Endothelial cell of umbilical vein (primary cell): ENCODE data around the gene LAMA5. TPM values are rescaled to one million over a fixed set of nuclear protein-coding genes. Genes with fewer than 3 reads are reported as not detected.

Experiments
- BruUV-seq: library from RNA; stranded (reverse); fragments of 400-500 nt; replicated peaks from 2 replicates; lab custom pipeline; 2021; lab: Mats Ljungman, UMichigan
- CTCF ChIA-PET: fragments of 300-600, 350-600 bp; sonication (Branson Sonifier 250); formaldehyde crosslinking; loops from one replicate; lab custom pipeline; 2021; ENCODE audit warnings: antibody characterized with exemption, inconsistent platforms; lab: Charles Lee
- POLR2A ChIA-PET: fragments of 300-600, 350-600 bp; sonication (Branson Sonifier 250); formaldehyde crosslinking; loops from one replicate; lab custom pipeline; 2021; ENCODE audit warnings: antibody characterized with exemption, inconsistent platforms; lab: Charles Lee
- DNase-seq: peaks from one replicate; pipeline ENCODE4 v3.0.0-alpha.2; 2011; ENCODE audit warnings: low read depth, low spot score
- FAIRE-seq: peaks from 2 replicates; lab custom pipeline; 2011; peaks lifted over from hg19 to GRCh38; lab: Jason Lieb, UNC
- H2AFZ ChIP-seq: 2 replicates; pipeline ENCODE4 v1.6.0; 2012; ENCODE audit warnings: low read depth, low read length, control low read depth, inconsistent platforms
- H3K27ac ChIP-seq: 2 replicates; pipeline ENCODE4 v1.5.1; 2011; ENCODE audit warnings: low read depth, mild to moderate bottlenecking, control low read depth, low read length, moderate library complexity; ENCODE audit not compliant: insufficient read depth
- H3K27me3 ChIP-seq, 2 experiments: 2 replicates each; pipeline versions ENCODE4 v1.6.0 to v1.6.1; 2011; ENCODE audit warnings: low read length in 2 of 2, mixed read lengths in 1 of 2; ENCODE audit not compliant: control insufficient read depth in 2 of 2, insufficient read depth in 2 of 2
- H3K36me3 ChIP-seq, 2 experiments: 2 replicates in 1 of 2; 3 replicates in 1 of 2; pipeline ENCODE4 v1.5.1; 2011; ENCODE audit warnings: low read length in 2 of 2, mild to moderate bottlenecking in 1 of 2, moderate library complexity in 1 of 2; ENCODE audit not compliant: control insufficient read depth in 2 of 2, insufficient read depth in 2 of 2; ENCODE audit errors: extremely low read depth in 1 of 2
- H3K4me1 ChIP-seq: 3 replicates; pipeline ENCODE4 v1.5.1; 2011; ENCODE audit warnings: mild to moderate bottlenecking, low read length; ENCODE audit not compliant: control insufficient read depth, insufficient read depth; ENCODE audit errors: extremely low read depth
- H3K4me2 ChIP-seq: 2 replicates; pipeline ENCODE4 v1.6.1; 2011; ENCODE audit warnings: low read length, control low read depth, mixed read lengths; ENCODE audit not compliant: insufficient read depth
- H3K4me3 ChIP-seq, 3 experiments: fragments of 200-600 bp in 1 of 3; sonication (generic), shearing (Covaris generic) in 1 of 3; replicated peaks in 1 of 3; 2 replicates each; pipeline ENCODE4 v1.5.1; 2011 to 2016; ENCODE audit warnings: control low read depth in 3 of 3, low read length in 3 of 3, mild to moderate bottlenecking in 2 of 3, inconsistent platforms in 1 of 3, low read depth in 1 of 3, moderate library complexity in 1 of 3; ENCODE audit not compliant: insufficient read depth in 1 of 3
- H3K79me2 ChIP-seq: 2 replicates; pipeline ENCODE4 v1.6.0; 2012; ENCODE audit warnings: low read length, inconsistent platforms; ENCODE audit not compliant: control insufficient read depth, insufficient read depth
- H3K9ac ChIP-seq: replicated peaks from 2 replicates; pipeline ENCODE3; 2011; ENCODE audit warnings: low read length, control low read depth; ENCODE audit not compliant: insufficient read depth; ENCODE audit errors: extremely low read depth
- H3K9me1 ChIP-seq: replicated peaks from 3 replicates; pipeline ENCODE4 v1.6.0; 2011; ENCODE audit warnings: mild to moderate bottlenecking, low read length; ENCODE audit not compliant: control insufficient read depth, insufficient read depth; ENCODE audit errors: extremely low read depth
- H3K9me3 ChIP-seq: replicated peaks from 2 replicates; pipeline ENCODE4 v1.5.1; 2012; ENCODE audit warnings: low read length, inconsistent platforms; ENCODE audit not compliant: control insufficient read depth, insufficient read depth
- H4K20me1 ChIP-seq: replicated peaks from 2 replicates; pipeline ENCODE3; 2011; ENCODE audit warnings: mild to moderate bottlenecking, low read length; ENCODE audit not compliant: control insufficient read depth, insufficient read depth; ENCODE audit errors: extremely low read depth
- CTCF ChIP-seq, 2 donors: IDR thresholded peaks; 1 replicate in 1 of 2; 2 replicates in 1 of 2; pipeline ENCODE4 v1.5.1; 2011; ENCODE audit warnings: low read length in 2 of 2, mild to moderate bottlenecking in 2 of 2, moderate library complexity in 2 of 2, control low read depth in 1 of 2, inconsistent platforms in 1 of 2, low read depth in 1 of 2; ENCODE audit not compliant: insufficient read depth in 1 of 2; ENCODE audit errors: extremely low read depth in 1 of 2
- EZH2 ChIP-seq: IDR thresholded peaks from 2 replicates; pipeline ENCODE4 v1.6.1; 2012; ENCODE audit warnings: borderline replicate concordance, low read depth, mild to moderate bottlenecking, moderate library complexity, low read length, inconsistent platforms; ENCODE audit not compliant: severe bottlenecking
- FOS ChIP-seq: IDR thresholded peaks from 2 replicates; pipeline ENCODE4 v1.6.1; 2011; ENCODE audit warnings: mild to moderate bottlenecking, low read length, moderate library complexity, borderline replicate concordance; ENCODE audit not compliant: insufficient read depth
- GATA2 ChIP-seq: IDR thresholded peaks from 2 replicates; pipeline ENCODE4 v1.7.0; 2011; ENCODE audit warnings: low read depth, mild to moderate bottlenecking, moderate library complexity, mixed read lengths, low read length; ENCODE audit not compliant: insufficient read length, insufficient read depth
- JUN ChIP-seq: IDR thresholded peaks from 2 replicates; pipeline ENCODE4 v1.6.1; 2011; ENCODE audit warnings: borderline replicate concordance, low read depth; ENCODE audit not compliant: insufficient read length, insufficient read depth
- MYC ChIP-seq: IDR thresholded peaks from one replicate; pipeline ENCODE4 v1.6.1; 2011; ENCODE audit warnings: mild to moderate bottlenecking, low read depth, low read length
- POLR2A ChIP-seq: IDR thresholded peaks from 2 replicates; pipeline ENCODE4 v1.6.1; 2012; ENCODE audit warnings: low read depth, mild to moderate bottlenecking, control low read depth, low read length
- POLR2AphosphoS5 ChIP-seq: IDR thresholded peaks from 2 replicates; pipeline ENCODE4 v1.6.1; 2012; ENCODE audit warnings: low read depth, mild to moderate bottlenecking, control low read depth, low read length, moderate library complexity; ENCODE audit not compliant: insufficient read depth
- dilution Hi-C: fragments of 300-500 bp; cut with MboI; formaldehyde crosslinking; loops from one replicate; pipeline ENCODE4 v1.15.0; 2019; ENCODE audit warnings: low sequenced_read_pairs; ENCODE audit not compliant: extremely low pct_ligation_motif_present
- intact Hi-C: fragments of 100-400 bp; cut with micrococcal nuclease; formaldehyde crosslinking; loops from one replicate; pipeline ENCODE4 v1.10.0; 2022
- polyA plus RNA-seq, 4 experiments: library from polyadenylated mRNA; depleted of rRNA in 3 of 4; stranded (reverse) in 3 of 4; unstranded in 1 of 4; fragments of >200 nt; gene quantifications; 2 replicates each; pipeline versions ENCODE4 v1.2.1 to v1.2.3, GENCODE V29; 2011 to 2012; ENCODE audit warnings: missing spikeins in 1 of 4
- total RNA-seq: library from RNA; stranded (reverse); gene quantifications from 2 replicates; pipeline ENCODE4 v1.2.3, GENCODE V29; 2021
- TF ChIP-seq, protein P1 (sequence below): IDR thresholded peaks from 2 replicates; pipeline ENCODE4 v1.6.1; 2011; ENCODE audit not compliant: insufficient read depth, insufficient read length

Gene LAMA5
- total and polyA plus RNA-seq, 2 donors (not counting 3 experiments of a cell fraction or from before 2014, with no cell fraction given), result 24.0 to 145 TPM

DNA sequence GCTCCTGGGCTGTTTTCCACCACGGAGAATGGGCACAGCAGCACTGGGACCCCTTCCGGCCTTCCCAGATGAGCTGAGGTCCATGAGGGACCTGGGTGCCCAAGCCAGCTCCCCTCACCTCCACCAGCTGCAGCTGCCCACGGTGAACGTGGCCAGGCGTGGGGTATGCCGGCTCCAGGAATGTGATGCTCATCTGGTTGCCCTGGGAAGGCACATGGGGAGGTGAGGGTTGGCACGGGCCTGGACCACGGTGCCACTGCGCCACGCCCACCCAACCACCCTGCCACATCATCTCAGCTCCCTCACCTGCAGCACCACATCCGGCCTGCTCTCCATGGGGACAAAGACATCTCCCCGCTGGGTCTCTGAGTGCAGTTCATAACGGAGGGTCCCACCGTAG, 40.6 kb downstream of the LAMA5 start:
- ChIA-PET POLR2A (no interaction called here), CTCF (interaction anchor here (0.9 to 1.5 kb wide), 2 partner anchors 37 to 56 kb away, joined by 3 to 6 read pairs; no protein-coding TSS in a partner anchor)
- Histone ChIP-seq H4K20me1 (no peaks in the 10 kb centered on the region), H3K9me1 (no peaks in the 10 kb centered on the region), H2AFZ (no peak overlapping the region), H3K27ac (no peak overlapping the region), H3K9ac (no peak overlapping the region), H3K4me3 (no peak overlapping the region), H3K27me3 (no peaks in the 10 kb centered on the region), H3K36me3 (peaks cover 23 to 58% of the 10 kb centered on the region in 2 experiments), H3K4me1 (no peaks in the 10 kb centered on the region), H3K79me2 (no peaks in the 10 kb centered on the region), H3K9me3 (no peaks in the 10 kb centered on the region), H3K4me2 (no peak overlapping the region)
- TF ChIP-seq FOS (no peak), CTCF (IDR thresholded peaks at IDR 0.05; ENCODE audit: extremely low read depth in 1 of 2, insufficient read depth in 1 of 2, low read depth in 1 of 2, low read length in 2 of 2) (no peak), POLR2AphosphoS5 (no peak), MYC (no peak), JUN (no peak), GATA2 (no peak), POLR2A (no peak), EZH2 (no peak)
- TF ChIP-seq, protein P1, sequence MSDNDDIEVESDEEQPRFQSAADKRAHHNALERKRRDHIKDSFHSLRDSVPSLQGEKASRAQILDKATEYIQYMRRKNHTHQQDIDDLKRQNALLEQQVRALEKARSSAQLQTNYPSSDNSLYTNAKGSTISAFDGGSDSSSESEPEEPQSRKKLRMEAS, result no peak
- dilution Hi-C loops, result no loop called here
- DNase-seq (no peak), FAIRE-seq (no peak)
- BruUV-seq, result no TSS peak
- intact Hi-C loops, result no loop called here
